AG04450 (cell line): Measurements from ENCODE around the gene ANKRD50. TPM values are rescaled to one million over a fixed set of nuclear protein-coding genes. Genes with fewer than 3 reads are reported as not detected.

Source experiments
- CTCF ChIA-PET: fragments of 300-600, 350-600 bp; formaldehyde crosslinking; extraction: SDS; loops from one replicate; lab custom pipeline; 2022; ENCODE audit warnings: antibody characterized with exemption, inconsistent platforms; lab: Charles Lee
- POLR2A ChIA-PET: fragments of 350-600 bp; formaldehyde crosslinking; extraction: SDS; loops from one replicate; lab custom pipeline; 2021; ENCODE audit warnings: antibody characterized with exemption, inconsistent platforms; lab: Yijun Ruan, JAX
- DNase-seq: peaks from one replicate; pipeline ENCODE4 v3.0.0-alpha.2; 2011; ENCODE audit warnings: low read depth, low spot score
- H3K27ac ChIP-seq: one replicate; pipeline ENCODE4 v1.5.1; 2012; ENCODE audit warnings: low read depth, low read length, control low read depth
- H3K27me3 ChIP-seq: one replicate; pipeline ENCODE4 v1.6.0; 2012; ENCODE audit warnings: low read length; ENCODE audit not compliant: control insufficient read depth, insufficient read depth
- H3K4me3 ChIP-seq: 2 replicates; pipeline ENCODE4 v1.5.1; 2011; ENCODE audit warnings: mild to moderate bottlenecking, low read depth, low read length, control low read depth
- H3K9me3 ChIP-seq: 2 replicates; pipeline ENCODE4 v1.5.1; 2012; ENCODE audit warnings: low read length; ENCODE audit not compliant: control insufficient read depth, insufficient read depth
- polyA plus RNA-seq: library from polyadenylated mRNA; depleted of rRNA; stranded (reverse); fragments of >200 nt; gene quantifications from 2 replicates; pipeline ENCODE4 v1.2.3, GENCODE V29; 2011
- TF ChIP-seq, protein P1 (sequence below): IDR thresholded peaks from 2 replicates; pipeline ENCODE4 v1.5.1; 2011; ENCODE audit warnings: low read depth, low read length, control low read depth, inconsistent platforms

The ANKRD50 gene
- polyA plus RNA-seq, 1 experiment: 21.2 TPM

GRCh38 chr4:124696182-124696581, 16.4 kb downstream of the ANKRD50 start:
- Histone ChIP-seq H3K4me3 (no peak overlapping the region), H3K27me3 (no peaks in the 10 kb centered on the region), H3K9me3 (no peaks in the 10 kb centered on the region), H3K27ac (no peak overlapping the region)
- POLR2A ChIA-PET: no interaction called here
- no peak for DNase-seq
- TF ChIP-seq, protein P1, sequence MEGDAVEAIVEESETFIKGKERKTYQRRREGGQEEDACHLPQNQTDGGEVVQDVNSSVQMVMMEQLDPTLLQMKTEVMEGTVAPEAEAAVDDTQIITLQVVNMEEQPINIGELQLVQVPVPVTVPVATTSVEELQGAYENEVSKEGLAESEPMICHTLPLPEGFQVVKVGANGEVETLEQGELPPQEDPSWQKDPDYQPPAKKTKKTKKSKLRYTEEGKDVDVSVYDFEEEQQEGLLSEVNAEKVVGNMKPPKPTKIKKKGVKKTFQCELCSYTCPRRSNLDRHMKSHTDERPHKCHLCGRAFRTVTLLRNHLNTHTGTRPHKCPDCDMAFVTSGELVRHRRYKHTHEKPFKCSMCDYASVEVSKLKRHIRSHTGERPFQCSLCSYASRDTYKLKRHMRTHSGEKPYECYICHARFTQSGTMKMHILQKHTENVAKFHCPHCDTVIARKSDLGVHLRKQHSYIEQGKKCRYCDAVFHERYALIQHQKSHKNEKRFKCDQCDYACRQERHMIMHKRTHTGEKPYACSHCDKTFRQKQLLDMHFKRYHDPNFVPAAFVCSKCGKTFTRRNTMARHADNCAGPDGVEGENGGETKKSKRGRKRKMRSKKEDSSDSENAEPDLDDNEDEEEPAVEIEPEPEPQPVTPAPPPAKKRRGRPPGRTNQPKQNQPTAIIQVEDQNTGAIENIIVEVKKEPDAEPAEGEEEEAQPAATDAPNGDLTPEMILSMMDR: no peak
- CTCF ChIA-PET: no interaction called here

- TF ChIP-seq, protein P1: no peak
- Histone ChIP-seq H3K4me3 (no peak overlapping the region), H3K27me3 (no peaks in the 10 kb centered on the region), H3K9me3 (no peaks in the 10 kb centered on the region), H3K27ac (no peak overlapping the region)
- no peak for DNase-seq
- POLR2A ChIA-PET: interaction anchor here (0.5 kb wide), 1 partner anchor 990 kb away, joined by 3 read pairs; no protein-coding TSS in a partner anchor
- CTCF ChIA-PET: no interaction called here
Measured at GRCh38 chr4:124694946-124695598, 17.5 kb downstream of the ANKRD50 start.

GRCh38 chr4:124694306-124694705, 18.2 kb downstream of the ANKRD50 start:
- DNase-seq: no peak
- H3K4me3 ChIP-seq: no peak overlapping the region
- no peaks in the 10 kb centered on the region for H3K9me3 ChIP-seq
- POLR2A ChIA-PET: no interaction called here
- CTCF ChIA-PET: no interaction called here
- no peaks in the 10 kb centered on the region for H3K27me3 ChIP-seq
- TF ChIP-seq, protein P1: no peak
- no peak overlapping the region for H3K27ac ChIP-seq

GRCh38 chr4:124691801-124692200, 20.7 kb downstream of the ANKRD50 start:
- Histone ChIP-seq H3K9me3 (no peaks in the 10 kb centered on the region), H3K4me3 (no peak overlapping the region), H3K27ac (no peak overlapping the region), H3K27me3 (no peaks in the 10 kb centered on the region)
- no peak for DNase-seq
- TF ChIP-seq, protein P1: no peak
- ChIA-PET CTCF (no interaction called here), POLR2A (no interaction called here)

GRCh38 chr4:124686279-124686678, 26.3 kb downstream of the ANKRD50 start:
- ChIA-PET CTCF (no interaction called here), POLR2A (no interaction called here)
- Histone ChIP-seq H3K27me3 (no peaks in the 10 kb centered on the region), H3K4me3 (no peak overlapping the region), H3K27ac (no peak overlapping the region), H3K9me3 (no peaks in the 10 kb centered on the region)
- DNase-seq: no peak
- TF ChIP-seq, protein P1: no peak
